GM23338 (cell line): ENCODE results near the gene GAPDHS. TPM values are rescaled to one million over a fixed set of nuclear protein-coding genes. Genes with fewer than 3 reads are reported as not detected.

Source experiments
- ATAC-seq: fragments of 200-7000 bp; cut with Tn5 transposase; 3 replicates; pipeline ENCODE4 v1.9.1; 2020
- DNase-seq: peaks from one replicate; pipeline ENCODE4 v3.0.0-alpha.2; 2015; ENCODE audit warnings: low spot score
- H2AFZ ChIP-seq: fragments of 200-600 bp; sonication (generic); 2 replicates; pipeline ENCODE4 v1.8.0; 2016; ENCODE audit warnings: antibody characterized with exemption, mild to moderate bottlenecking, moderate library complexity
- H3F3A ChIP-seq: fragments of 200-600 bp; sonication (generic); replicated peaks from 2 replicates; pipeline ENCODE4 v1.8.0; 2017; ENCODE audit warnings: antibody characterized with exemption, mixed run types, low read depth
- H3K27ac ChIP-seq: fragments of 200-600 bp; sonication (generic); 2 replicates; pipeline ENCODE4 v1.6.1; 2016; ENCODE audit warnings: low read depth
- H3K27me3 ChIP-seq: fragments of 200-600 bp; sonication (generic); 2 replicates; pipeline ENCODE4 v1.8.0; 2016; ENCODE audit warnings: mild to moderate bottlenecking, mixed run types, moderate library complexity; ENCODE audit not compliant: insufficient read depth
- H3K36me3 ChIP-seq: fragments of 200-600 bp; sonication (generic); 2 replicates; pipeline ENCODE4 v1.8.0; 2016; ENCODE audit warnings: mild to moderate bottlenecking; ENCODE audit not compliant: insufficient read depth
- H3K4me1 ChIP-seq: fragments of 200-600 bp; sonication (generic); 2 replicates; pipeline ENCODE4 v1.8.0; 2016; ENCODE audit warnings: mild to moderate bottlenecking, moderate library complexity; ENCODE audit not compliant: insufficient read depth
- H3K4me2 ChIP-seq: fragments of 200-600 bp; sonication (generic); 2 replicates; pipeline ENCODE4 v1.7.1; 2017; ENCODE audit warnings: mixed run types
- H3K4me3 ChIP-seq: fragments of 200-600 bp; sonication (generic); 2 replicates; pipeline ENCODE4 v1.6.1; 2016; ENCODE audit warnings: mixed run types
- H3K79me2 ChIP-seq: fragments of 200-600 bp; sonication (generic); replicated peaks from 2 replicates; pipeline ENCODE4 v1.8.0; 2017; ENCODE audit warnings: mild to moderate bottlenecking; ENCODE audit not compliant: insufficient read depth
- H3K9me2 ChIP-seq: fragments of 200-600 bp; sonication (generic); 2 replicates; pipeline ENCODE4 v1.8.0; 2017; ENCODE audit not compliant: insufficient read depth
- H4K20me1 ChIP-seq: fragments of 200-600 bp; sonication (generic); replicated peaks from 2 replicates; pipeline ENCODE4 v1.8.0; 2017; ENCODE audit warnings: mild to moderate bottlenecking; ENCODE audit not compliant: insufficient read depth
- H3K27ac Mint-ChIP-seq: 2 replicates; pipeline ENCODE4 v1.8.0; 2020; ENCODE audit warnings: inconsistent platforms, mild to moderate bottlenecking, moderate library complexity, mixed read lengths
- H3K27me3 Mint-ChIP-seq: 3 replicates; pipeline ENCODE4 v1.8.0; 2022; ENCODE audit warnings: low read depth, mild to moderate bottlenecking, moderate library complexity, mixed read lengths, inconsistent platforms; ENCODE audit not compliant: insufficient read depth, poor library complexity
- H3K36me3 Mint-ChIP-seq: 3 replicates; pipeline ENCODE4 v1.8.0; 2021; ENCODE audit warnings: low read depth, mild to moderate bottlenecking, inconsistent platforms, moderate library complexity, mixed read lengths
- H3K4me1 Mint-ChIP-seq: 3 replicates; pipeline ENCODE4 v1.8.0; 2020; ENCODE audit warnings: mild to moderate bottlenecking, inconsistent platforms, mixed read lengths
- H3K4me3 Mint-ChIP-seq: 3 replicates; pipeline ENCODE4 v1.8.0; 2021; ENCODE audit warnings: moderate library complexity, mild to moderate bottlenecking, inconsistent platforms, mixed read lengths
- H3K9me3 Mint-ChIP-seq: 3 replicates; pipeline ENCODE4 v1.8.0; 2020; ENCODE audit warnings: moderate library complexity, mild to moderate bottlenecking, inconsistent platforms, mixed read lengths
- CREB1 ChIP-seq: fragments of 250-450 bp; sonication (Bioruptor Pico); IDR thresholded peaks from 2 replicates; pipeline ENCODE4 v1.5.0; 2020; ENCODE audit warnings: low read depth, mild to moderate bottlenecking, moderate library complexity
- EZH2phosphoT487 ChIP-seq: fragments of 200-600 bp; sonication (generic); IDR thresholded peaks from one replicate; pipeline ENCODE4 v1.8.1; 2018; ENCODE audit warnings: antibody characterized with exemption; ENCODE audit not compliant: unreplicated experiment
- JUNB ChIP-seq: IDR thresholded peaks from one replicate; pipeline ENCODE4 v1.6.1; 2016; ENCODE audit warnings: antibody characterized with exemption; ENCODE audit not compliant: unreplicated experiment
- NANOG ChIP-seq: IDR thresholded peaks from 2 replicates; pipeline ENCODE4 v1.6.1; 2016; ENCODE audit warnings: antibody characterized with exemption, borderline replicate concordance
- STAT1 ChIP-seq: IDR thresholded peaks from one replicate; pipeline ENCODE4 v1.6.1; 2016; ENCODE audit warnings: antibody characterized with exemption; ENCODE audit not compliant: unreplicated experiment
- ZNF114 ChIP-seq: fragments of 250-450 bp; sonication (Bioruptor Pico); IDR thresholded peaks from 2 replicates; pipeline ENCODE4 v1.5.0; 2020; ENCODE audit warnings: mild to moderate bottlenecking, moderate library complexity
- ZNF462 ChIP-seq: fragments of 250-450 bp; sonication (Bioruptor Pico); IDR thresholded peaks from 2 replicates; pipeline ENCODE4 v1.5.0; 2020; ENCODE audit warnings: mild to moderate bottlenecking, moderate library complexity
- polyA plus RNA-seq: library from polyadenylated mRNA; unstranded; fragments of >200 nt; fragmentation: Nextera tagmentation; extraction: Ambion mirVana; gene quantifications from 2 replicates; pipeline ENCODE4 v1.2.1, GENCODE V29; 2016
- total RNA-seq: library from RNA; depleted of rRNA; stranded (reverse); fragments of >200 nt; shearing (Covaris generic); gene quantifications from 2 replicates; pipeline ENCODE4 v1.2.3, GENCODE V29; 2014

The GAPDHS gene
- total and polyA plus RNA-seq, 2 experiments from 2014 or later, result not detected

- Mint-ChIP-seq H3K36me3 (no peaks in the 10 kb centered on the region), H3K27ac (no peak within 1 kb of the TSS), H3K4me3 (no peak within 1 kb of the TSS), H3K4me1 (peaks cover 5% of the 10 kb centered on the region), H3K9me3 (no peaks in the 10 kb centered on the region; the same call in 2 of the 3 replicates), H3K27me3 (peaks cover 12% of the 10 kb centered on the region)
- Histone ChIP-seq H3K27ac (no peak within 1 kb of the TSS), H2AFZ (no peak within 1 kb of the TSS), H3K9me2 (no peaks in the 10 kb centered on the region), H3K36me3 (no peaks in the 10 kb centered on the region), H3K79me2 (no peaks in the 10 kb centered on the region), H3K4me2 (no peak within 1 kb of the TSS), H3K4me1 (no peaks in the 10 kb centered on the region), H3K27me3 (no peaks in the 10 kb centered on the region), H3K4me3 (no peak within 1 kb of the TSS), H3F3A (no peaks in the 10 kb centered on the region), H4K20me1 (no peaks in the 10 kb centered on the region)
- no peak for TF ChIP-seq ZNF462 (CRISPR knock-in tag)
- no peak for TF ChIP-seq JUNB
- no peak for TF ChIP-seq ZNF114 (CRISPR knock-in tag)
- TF ChIP-seq CREB1 (CRISPR knock-in tag), result no peak
- TF ChIP-seq EZH2phosphoT487, result no peak
- TF ChIP-seq NANOG, result no peak
- no peak for TF ChIP-seq STAT1
- DNase-seq (no peak), ATAC-seq (no peak)
Measured at GRCh38 chr19:35490364-35490763, 42.9 kb upstream of the GAPDHS start, which contains the start of gene KRTDAP. KRTDAP (minus strand) TSS chr19:35490464; CDS start chr19:35490442, 22 bp downstream.
